GM21619 (cell line): Measurements from ENCODE around the gene CACNG3.
"Not testable (repeated sequence)": the region's sequence is repeated elsewhere in the genome, so short reads cannot be mapped to it uniquely, and the experiment has no call there.

Source experiments
- ATAC-seq: cut with Tn5 transposase; IDR thresholded peaks from one replicate; pipeline ENCODE4 v1.9.1; 2021; ENCODE audit not compliant: unreplicated experiment

Gene CACNG3

GRCh38 chr16:24255456-24256371 lies at the start of gene CACNG3:
CACNG3 (plus strand) TSS chr16:24256335; CDS start chr16:24256755, 420 bp downstream.
- no peak for ATAC-seq

GRCh38 chr16:24206926-24207325 lies 49.2 kb upstream of the CACNG3 start:
- ATAC-seq = no peak

GRCh38 chr16:24208710-24209109 lies 47.4 kb upstream of the CACNG3 start:
- no peak for ATAC-seq

- ATAC-seq = no peak
These were observed 41.1 kb upstream of the CACNG3 start for GRCh38 chr16:24214992-24215391.

GRCh38 chr16:24216961-24217360 lies 39.2 kb upstream of the CACNG3 start:
- no peak for ATAC-seq

GRCh38 chr16:24217461-24217860 lies 38.7 kb upstream of the CACNG3 start:
- no peak for ATAC-seq

GRCh38 chr16:24218299-24218698 lies 37.8 kb upstream of the CACNG3 start:
- ATAC-seq = no peak

GRCh38 chr16:24221219-24221618 lies 34.9 kb upstream of the CACNG3 start:
- no peak for ATAC-seq

GRCh38 chr16:24228514-24228913 lies 27.6 kb upstream of the CACNG3 start:
- ATAC-seq = no peak

- no peak for ATAC-seq
These were observed 23.2 kb upstream of the CACNG3 start for GRCh38 chr16:24232936-24233335.

GRCh38 chr16:24234737-24235136 lies 21.4 kb upstream of the CACNG3 start:
- no peak for ATAC-seq

- ATAC-seq = no peak
These were observed 20.3 kb upstream of the CACNG3 start for GRCh38 chr16:24235806-24236205.

GRCh38 chr16:24238846-24239245 lies 17.3 kb upstream of the CACNG3 start:
- ATAC-seq = not testable (repeated sequence)

- no peak for ATAC-seq
These were observed 9.1 kb upstream of the CACNG3 start for GRCh38 chr16:24246911-24247607.

GRCh38 chr16:24253192-24253591 lies 2.9 kb upstream of the CACNG3 start:
- ATAC-seq = no peak

- no peak for ATAC-seq
These were observed 1.8 kb downstream of the CACNG3 start for GRCh38 chr16:24257958-24258357.

- no peak for ATAC-seq
These were observed 2.7 kb downstream of the CACNG3 start for GRCh38 chr16:24258791-24259190.

GRCh38 chr16:24262816-24263215 lies 6.7 kb downstream of the CACNG3 start:
- no peak for ATAC-seq

- no peak for ATAC-seq
These were observed 14.7 kb downstream of the CACNG3 start for GRCh38 chr16:24270721-24271442.

GRCh38 chr16:24272379-24272778 lies 16.2 kb downstream of the CACNG3 start:
- ATAC-seq = no peak

GRCh38 chr16:24273508-24274182 lies 17.5 kb downstream of the CACNG3 start:
- ATAC-seq = no peak
